Measurements from ENCODE around the gene TSPAN33.

The TSPAN33 gene

GRCh38 chr7:129136887-129137642, 7.4 kb upstream of the TSPAN33 start:
- DNase-seq: no peak

- DNase-seq: no peak
Measured at GRCh38 chr7:129143724-129144094, 798 bp upstream of the TSPAN33 start.

GRCh38 chr7:129144834-129145668, 544 bp downstream of the TSPAN33 start:
- DNase-seq: no peak

- no peak for DNase-seq
Measured at GRCh38 chr7:129146237-129146979, 1.9 kb downstream of the TSPAN33 start.

- no peak for DNase-seq
Measured at GRCh38 chr7:129147731-129148130, 3.2 kb downstream of the TSPAN33 start.

GRCh38 chr7:129149511-129149910, 5.0 kb downstream of the TSPAN33 start:
- no peak for DNase-seq

- DNase-seq: peak; percentile 55
Measured at GRCh38 chr7:129150199-129150996, 5.9 kb downstream of the TSPAN33 start.

GRCh38 chr7:129157651-129158050, 13.1 kb downstream of the TSPAN33 start:
- no peak for DNase-seq

GRCh38 chr7:129159539-129159938, 15.0 kb downstream of the TSPAN33 start:
- DNase-seq: no peak

GRCh38 chr7:129160161-129160905, 15.8 kb downstream of the TSPAN33 start:
- no peak for DNase-seq

- DNase-seq: no peak
Measured at GRCh38 chr7:129161524-129162225, 17.2 kb downstream of the TSPAN33 start.

- no peak for DNase-seq
Measured at GRCh38 chr7:129162732-129163131, 18.2 kb downstream of the TSPAN33 start.

- DNase-seq: peak; percentile 20
Measured at GRCh38 chr7:129163875-129164544, 19.5 kb downstream of the TSPAN33 start.

- no peak for DNase-seq
Measured at GRCh38 chr7:129166745-129167144, 22.2 kb downstream of the TSPAN33 start.

- DNase-seq: peak; percentile 81
Measured at GRCh38 chr7:129167817-129168216, 23.3 kb downstream of the TSPAN33 start.

GRCh38 chr7:129168231-129169021, 23.9 kb downstream of the TSPAN33 start:
- DNase-seq: peak; percentile 84

- peak; percentile 24 for DNase-seq
Measured at GRCh38 chr7:129169171-129169671, 24.7 kb downstream of the TSPAN33 start.

- no peak for DNase-seq
Measured at GRCh38 chr7:129169686-129170440, 25.4 kb downstream of the TSPAN33 start.

Measured in NCI-H2171 (cell line).